ENCODE results near the gene ENKD1.
A peak's percentile ranks its signal among the peaks of the same experiment; 100 is the strongest.
"Not testable (repeated sequence)": the region's sequence is repeated elsewhere in the genome, so short reads cannot be mapped to it uniquely, and the experiment has no call there.

The ENKD1 gene, protein sequence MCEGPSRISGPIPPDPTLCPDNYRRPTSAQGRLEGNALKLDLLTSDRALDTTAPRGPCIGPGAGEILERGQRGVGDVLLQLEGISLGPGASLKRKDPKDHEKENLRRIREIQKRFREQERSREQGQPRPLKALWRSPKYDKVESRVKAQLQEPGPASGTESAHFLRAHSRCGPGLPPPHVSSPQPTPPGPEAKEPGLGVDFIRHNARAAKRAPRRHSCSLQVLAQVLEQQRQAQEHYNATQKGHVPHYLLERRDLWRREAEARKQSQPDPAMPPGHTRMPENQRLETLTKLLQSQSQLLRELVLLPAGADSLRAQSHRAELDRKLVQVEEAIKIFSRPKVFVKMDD

DNA sequence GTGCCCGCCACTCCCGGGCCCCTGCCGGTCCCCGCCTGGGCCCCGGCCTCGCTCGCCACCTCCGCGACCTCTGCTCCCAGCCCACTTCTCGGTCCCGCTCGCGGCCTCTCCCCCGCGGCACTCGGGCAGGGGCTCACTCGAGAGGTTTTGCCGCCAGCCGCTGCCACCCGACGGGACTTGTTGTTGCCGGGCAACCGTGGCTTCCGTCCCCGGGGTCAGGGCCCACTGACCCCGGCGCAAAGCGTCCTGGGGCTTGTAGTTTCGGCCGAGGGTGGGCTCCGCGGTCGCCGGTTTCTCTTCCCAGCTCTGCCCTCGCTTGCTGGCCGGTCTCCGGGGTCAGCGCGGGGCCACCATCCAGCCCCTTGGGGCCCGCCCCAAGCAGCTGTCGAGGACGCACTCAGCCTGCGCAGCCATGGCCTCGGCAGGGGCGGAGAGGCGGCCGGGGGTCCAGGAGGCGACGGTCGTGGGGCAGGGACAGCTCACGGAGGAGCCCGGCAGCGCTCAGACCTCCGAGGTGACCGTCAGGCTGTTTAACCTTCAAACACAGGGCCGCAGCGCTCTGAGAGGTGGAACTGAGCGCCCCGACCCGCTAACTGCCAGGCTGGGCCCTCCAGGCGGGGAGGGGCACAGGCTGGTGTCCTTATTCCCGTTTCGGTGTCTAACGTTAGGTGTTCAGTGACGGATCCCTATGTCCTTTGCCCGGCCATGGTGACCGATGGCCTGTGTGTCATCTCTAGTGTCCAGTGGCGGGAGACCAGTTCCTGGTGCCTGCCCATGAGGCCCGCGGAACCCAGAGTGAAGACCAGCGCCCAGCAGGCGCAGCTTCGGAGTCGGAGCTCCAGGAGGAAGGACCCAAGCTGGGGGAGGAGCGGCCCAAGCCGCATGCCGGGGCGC, at the start of gene ENKD1, which contains the start of gene C16orf86:
TSS of gene ENKD1 (minus strand) at position 192 of the 894 bp plus-strand sequence. CDS start 308 bp downstream, outside the sequence.
TSS of gene C16orf86 (plus strand) at position 256 of the 894 bp plus-strand sequence. CDS start at position 413, 157 bp downstream.
- peak; percentile 75 for DNase-seq

DNA sequence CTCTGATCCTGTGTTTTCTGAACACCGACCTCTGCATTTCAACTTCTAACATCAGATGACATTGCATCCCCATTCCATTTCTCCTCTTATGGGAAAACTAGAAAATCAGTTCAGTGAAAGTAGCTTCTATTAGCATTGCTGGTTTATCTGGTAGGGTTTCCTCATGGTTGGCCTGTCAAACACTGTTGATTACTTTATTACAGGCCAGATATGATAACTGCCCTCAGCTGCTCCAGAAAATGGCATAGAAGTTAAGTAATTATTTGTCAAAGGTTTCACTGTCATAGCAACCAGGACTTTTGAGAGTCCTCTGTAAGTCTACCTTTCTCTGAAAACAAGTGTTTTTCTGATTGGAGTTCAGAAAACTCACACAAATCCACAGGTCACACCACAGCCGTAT, 49.5 kb upstream of the ENKD1 start:
- no peak for DNase-seq

DNA sequence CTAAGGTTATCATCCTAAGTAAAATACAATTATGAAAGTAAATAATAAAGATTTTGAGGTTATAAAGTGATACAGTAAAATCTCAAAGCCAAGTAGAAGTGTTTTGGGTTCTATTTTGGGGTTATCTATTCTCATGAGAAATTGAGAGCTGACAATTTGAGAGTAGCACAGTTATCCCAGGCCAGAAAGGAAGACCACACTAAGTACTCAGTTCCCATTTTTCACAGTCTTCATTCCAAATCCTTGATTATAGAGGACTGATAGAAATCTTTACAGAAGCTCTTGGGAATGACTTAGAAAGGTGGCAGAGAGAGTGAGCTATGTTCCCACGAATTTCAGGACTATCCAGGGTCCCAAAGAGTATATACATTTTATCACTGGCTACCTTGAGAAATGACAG, 48.0 kb upstream of the ENKD1 start:
- DNase-seq: no peak

DNA sequence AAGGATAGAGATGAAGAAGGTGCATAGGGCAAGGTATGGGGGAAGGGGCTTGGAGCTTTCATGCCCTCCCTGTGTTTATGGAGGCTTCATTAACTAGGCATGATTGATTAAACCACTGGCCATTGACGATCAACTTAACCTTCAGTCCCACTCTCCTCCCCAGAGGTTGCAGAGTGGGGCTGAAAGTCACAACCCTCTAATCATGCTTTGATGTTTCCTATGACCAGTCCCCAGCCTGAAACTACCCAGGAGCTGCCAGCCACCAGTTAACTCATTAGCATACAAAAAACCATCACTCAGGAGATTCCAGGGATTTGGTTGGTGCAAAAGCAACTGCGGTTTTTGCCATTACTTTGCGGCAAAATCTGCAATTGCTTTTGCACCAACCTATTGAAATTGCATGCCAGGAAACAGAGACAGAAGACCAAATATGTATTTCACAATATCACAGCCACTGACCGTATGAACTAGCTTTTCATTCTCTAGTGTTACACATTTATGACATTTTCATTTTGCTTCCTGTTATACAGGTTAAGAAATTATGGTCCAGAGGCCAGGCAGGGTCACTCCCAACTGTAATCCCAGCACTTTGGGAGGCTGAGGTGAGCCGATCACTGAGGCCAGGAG, 47.2 kb upstream of the ENKD1 start:
- no peak for DNase-seq

DNA sequence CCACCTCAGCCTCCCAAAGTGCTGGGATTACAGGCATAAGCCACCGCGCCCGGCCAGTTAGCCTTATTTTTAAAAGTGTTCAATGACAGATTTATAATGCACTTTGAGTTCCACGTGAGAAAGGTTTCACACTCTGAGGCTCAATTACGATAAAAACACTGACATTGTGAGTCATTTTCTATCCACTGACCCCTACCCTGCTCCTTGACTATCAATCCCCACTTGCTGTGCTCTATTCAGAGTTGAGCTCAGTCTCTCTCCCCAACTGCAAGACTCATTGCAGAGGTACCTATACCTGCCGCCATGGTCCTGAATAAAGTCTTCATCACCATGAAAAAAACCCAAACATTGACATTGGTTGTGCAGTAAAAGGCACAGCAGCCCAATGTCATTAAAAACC, 44.1 kb upstream of the ENKD1 start:
- no peak for DNase-seq

DNA sequence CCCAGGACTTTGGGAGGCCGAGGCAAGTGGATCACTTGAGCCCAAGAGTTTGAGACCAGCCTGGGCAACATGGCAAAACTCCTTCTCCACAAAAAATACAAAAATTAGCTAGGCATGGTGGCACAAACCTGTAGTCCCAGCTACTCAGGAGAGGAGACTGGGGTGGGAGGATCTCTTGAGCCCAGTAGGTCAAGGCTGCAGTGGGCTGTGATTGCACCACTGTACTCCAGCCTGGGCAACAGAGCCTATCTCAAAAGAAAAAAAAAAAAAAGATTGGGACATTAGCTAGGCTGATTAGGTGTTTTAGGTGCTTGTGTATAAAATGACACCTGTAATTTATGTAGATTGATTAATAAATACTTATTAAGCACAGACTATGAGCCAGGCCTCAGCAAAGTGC, 42.5 kb upstream of the ENKD1 start:
- no peak for DNase-seq

- DNase-seq: no peak
Measured at GRCh38 chr16:67708368-67708771, 41.8 kb upstream of the ENKD1 start.

DNA sequence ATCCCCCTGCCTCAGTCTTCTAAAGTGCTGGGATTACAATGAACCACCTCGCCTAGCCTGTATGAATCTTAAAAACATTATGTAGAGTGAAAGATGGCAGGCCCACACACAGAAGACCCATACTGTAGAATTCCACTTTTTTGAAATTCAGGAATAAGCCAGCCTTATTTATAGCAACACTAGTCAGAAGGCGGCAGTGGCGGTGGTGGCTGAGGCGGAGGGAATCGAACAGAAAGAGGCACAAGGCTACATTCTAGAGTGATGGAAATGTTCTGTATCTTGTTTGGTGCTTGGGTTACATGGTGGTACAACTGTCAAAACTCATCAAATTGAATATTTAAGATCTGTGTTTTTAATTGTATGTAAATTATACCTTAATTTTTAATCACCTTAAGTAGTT, 41.2 kb upstream of the ENKD1 start:
- no peak for DNase-seq

DNA sequence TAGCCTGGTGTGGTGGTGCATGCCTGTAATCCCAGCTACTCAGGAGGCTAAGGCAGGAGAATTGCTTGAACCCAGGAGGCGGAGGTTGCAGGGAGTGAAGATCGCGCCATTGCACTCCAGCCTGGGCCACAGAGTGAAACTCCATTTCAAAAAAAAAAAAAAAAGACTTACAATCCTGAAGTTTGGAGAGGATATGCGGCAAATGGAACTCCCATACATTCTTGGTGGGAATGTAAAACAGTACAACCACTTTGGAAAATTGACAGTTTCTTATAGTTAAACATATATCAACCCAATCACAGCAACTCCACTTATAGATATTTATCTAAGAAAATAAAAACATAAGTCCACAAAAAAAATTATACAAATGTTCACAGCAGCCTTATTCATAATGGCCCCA, 40.7 kb upstream of the ENKD1 start:
- no peak for DNase-seq

- no peak for DNase-seq
Measured at GRCh38 chr16:67704110-67704509, 37.6 kb upstream of the ENKD1 start.

GRCh38 chr16:67703626-67704025, 37.1 kb upstream of the ENKD1 start:
- no peak for DNase-seq

DNA sequence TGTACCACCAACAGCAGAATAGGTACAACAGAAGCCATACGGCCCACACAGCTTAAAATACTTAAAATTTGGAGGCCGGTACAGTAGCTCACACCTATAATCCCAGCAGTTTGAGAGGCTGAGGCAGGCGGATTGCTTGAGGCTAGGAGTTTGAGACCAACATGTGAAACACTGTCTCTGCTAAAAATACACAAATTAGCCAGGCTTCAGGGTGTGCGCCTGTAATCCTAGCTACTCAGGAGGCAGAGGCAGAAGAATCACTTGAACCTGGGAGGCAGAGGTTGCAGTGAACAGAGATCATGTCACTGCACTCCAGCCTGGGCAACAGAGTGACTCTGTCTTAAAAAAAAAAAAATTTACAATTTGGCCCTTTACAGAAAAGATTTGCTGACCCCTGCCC, 35.6 kb upstream of the ENKD1 start:
- no peak for DNase-seq

DNA sequence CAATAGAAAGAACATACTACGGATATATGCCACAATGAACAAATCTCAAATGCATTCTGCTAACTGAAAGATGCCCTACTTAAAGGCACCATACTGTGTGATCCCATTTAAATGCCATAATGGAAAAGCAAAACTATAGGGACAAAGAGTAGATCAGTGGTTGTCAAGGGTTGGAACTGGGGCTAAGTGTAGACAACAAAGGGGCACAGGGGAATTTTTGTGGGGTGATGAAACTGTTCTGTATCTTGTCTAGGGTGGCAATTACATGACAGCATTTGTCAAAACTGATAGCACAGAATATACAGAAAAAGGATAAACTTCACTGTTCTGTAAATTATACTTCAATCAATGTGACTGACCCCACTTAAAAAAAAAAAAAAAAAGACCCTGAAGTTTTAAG, 34.9 kb upstream of the ENKD1 start:
- no peak for DNase-seq

DNA sequence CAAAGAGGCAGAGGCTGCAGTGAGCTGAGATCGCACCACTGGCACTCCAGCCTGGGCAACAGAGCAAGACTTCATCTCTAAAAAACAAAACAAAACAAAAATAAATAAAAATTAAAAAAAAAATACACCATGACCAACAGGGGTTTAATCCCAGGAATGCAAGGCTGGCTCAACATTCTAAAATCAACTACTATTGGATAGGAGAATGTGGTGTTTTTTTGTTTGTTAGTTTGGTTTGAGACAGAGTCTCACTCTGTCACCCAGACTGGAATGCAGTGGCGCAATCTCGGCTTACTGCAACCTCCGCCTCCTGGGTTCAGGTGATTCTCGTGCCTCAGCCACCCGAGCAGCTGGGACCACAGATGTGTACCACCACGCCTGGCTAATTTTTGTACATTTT, 32.7 kb upstream of the ENKD1 start:
- DNase-seq: no peak

DNA sequence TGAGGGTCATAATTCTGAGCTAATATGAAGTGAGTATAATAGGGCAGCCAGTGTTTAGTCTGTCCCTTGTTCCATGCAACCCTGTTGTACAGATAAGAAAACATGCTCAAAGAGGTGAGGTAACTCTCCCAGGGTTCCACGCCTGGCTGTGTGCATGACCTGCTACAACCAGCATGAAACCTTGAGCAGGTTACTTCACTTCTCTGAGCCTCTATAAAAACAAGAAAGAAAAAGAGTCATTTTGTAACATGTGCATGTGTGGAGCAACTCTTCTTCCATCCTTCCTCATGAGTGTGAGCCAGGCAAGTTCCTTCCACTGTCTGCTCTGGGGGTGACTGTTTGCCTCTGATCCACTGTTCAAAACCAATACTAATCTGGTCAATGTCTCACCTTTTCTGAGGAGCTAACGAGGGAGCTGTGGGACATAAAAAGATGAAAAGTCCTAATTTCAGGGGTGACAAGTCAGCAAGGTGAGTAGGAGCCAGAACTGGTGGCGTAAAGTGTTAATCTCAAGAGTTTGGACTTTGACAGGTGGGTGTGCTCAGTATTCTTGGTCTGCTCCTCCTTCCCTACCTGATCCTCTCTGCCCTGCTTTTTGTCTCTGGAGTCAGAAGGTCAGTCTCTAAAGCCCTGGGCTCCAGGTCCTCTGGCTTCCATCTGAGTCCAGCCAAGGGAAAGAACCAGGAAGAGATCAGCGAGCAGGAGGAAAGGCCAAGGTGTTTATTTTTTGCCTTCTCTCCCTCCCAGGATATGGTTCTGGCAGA, 31.1 kb upstream of the ENKD1 start:
- no peak for DNase-seq

DNA sequence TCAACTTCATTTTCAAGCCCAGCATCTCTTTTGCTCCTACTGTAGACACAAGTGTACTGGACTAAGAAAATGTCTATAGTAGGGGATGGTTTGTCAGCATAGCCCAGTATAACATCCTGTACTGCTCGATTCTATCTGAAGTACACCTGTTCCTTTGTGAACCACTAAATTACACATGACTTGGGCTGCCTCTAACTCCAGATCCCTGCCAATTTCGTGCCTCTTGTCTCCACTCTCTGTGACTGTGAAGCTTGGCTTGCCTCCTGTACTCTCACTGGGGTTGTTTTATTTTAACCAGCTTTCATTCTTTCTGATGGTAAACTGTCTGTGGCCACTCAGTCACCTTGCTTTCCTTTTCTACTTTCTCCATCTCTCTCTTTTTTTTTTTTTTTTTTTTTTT, 28.1 kb upstream of the ENKD1 start:
- peak; percentile 21 for DNase-seq

- not testable (repeated sequence) for DNase-seq
Measured at GRCh38 chr16:67693517-67694285, 27.2 kb upstream of the ENKD1 start.

DNA sequence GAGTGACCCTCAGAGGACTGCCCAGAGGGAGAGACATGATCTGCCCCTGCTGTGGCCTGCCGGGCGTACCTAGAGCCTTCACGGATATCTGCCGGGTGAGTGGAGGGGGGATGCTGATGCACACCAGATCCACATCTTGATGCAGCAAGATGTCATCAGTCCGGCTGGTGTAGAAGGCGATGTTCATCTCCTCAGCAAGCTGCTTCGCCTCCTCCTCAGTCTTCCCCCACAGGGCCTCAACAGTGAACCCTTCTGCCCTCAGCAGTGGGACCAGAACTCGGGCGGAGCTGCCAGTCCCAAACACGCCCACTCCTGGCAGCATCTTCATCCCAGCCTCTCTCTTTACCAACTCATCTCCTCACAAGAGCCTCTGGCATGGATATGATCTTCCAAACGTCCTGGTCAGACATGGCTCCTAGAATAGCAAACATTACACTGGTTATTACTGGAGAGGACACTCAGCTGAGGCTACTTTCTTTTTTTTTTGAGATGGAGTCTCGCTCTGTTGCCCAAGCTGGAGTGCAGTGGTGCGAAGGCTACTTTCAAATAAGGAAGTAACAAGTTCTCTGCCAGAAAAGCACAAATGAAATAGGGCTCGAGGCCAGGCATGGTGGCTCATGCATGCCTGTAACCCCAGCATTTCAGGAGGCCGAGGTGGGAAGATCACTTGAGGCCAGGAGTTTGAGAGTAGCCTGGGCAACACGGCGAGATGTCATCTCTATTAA, 19.0 kb upstream of the ENKD1 start:
- DNase-seq: no peak

GRCh38 chr16:67683767-67684166, 17.2 kb upstream of the ENKD1 start:
- no peak for DNase-seq

DNA sequence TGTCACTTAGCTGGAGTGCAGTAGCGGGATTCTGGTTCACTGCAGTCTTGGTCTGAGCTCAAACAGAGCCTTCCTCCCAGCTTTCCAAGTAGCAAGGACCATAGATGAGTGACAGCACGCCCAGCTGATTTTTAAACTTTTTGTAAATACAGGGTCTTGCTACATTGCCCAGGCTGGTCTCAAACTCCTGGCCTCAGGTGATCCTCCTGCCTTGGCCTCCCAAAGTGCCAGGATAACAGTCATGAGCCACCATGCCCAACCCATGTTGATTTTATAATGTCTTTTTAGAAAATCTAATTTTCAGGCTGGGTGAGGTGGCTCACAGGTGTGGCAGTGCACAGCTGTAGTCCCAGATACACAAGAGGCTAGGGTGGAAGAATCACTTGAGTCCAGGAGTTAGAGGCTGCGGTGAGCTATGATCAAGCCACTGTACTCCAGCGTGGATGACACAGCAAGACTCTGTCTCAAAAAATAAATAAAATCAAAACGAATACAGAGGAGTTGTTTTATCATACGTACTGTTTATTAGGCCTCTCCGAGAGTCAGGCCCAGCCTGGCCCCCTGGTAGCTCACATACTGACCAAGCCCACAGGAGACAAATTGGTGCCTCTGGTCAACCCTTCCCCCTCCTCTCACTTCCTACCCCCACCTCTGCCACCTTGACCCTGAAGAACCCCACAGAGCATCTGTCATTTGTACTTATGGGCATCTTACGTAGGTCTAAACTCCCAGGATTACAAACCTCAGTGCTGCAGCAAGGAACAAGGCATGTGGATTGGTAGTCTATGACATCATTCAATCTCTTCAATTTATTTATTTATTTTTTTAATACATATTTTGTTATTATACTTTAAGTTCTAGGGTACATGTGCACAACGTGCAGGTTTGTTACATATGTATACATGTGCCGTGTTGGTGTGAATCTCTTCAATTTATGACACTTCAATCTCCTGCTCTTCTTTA, 13.7 kb upstream of the ENKD1 start:
- no peak for DNase-seq

Measured in NCI-H1092 treated with DMSO at 0.1 percent for 48 hours (cell line).